Ovary (tissue), 3 donors: ENCODE data around the gene CDC42BPB.

Source experiments
- EP300 ChIP-seq: sonication (generic); formaldehyde crosslinking; IDR thresholded peaks from one replicate; pipeline ENCODE4 v1.6.1; 2017; ENCODE audit warnings: antibody characterized with exemption
- POLR2A ChIP-seq: fragments of 450-650 bp; IDR thresholded peaks from one replicate; pipeline ENCODE4 v1.6.1; 2017; ENCODE audit warnings: antibody characterized with exemption, mild to moderate bottlenecking, moderate library complexity
- TF ChIP-seq, protein P1 (sequence below), 3 donors: fragments of 450-650 bp in 2 of 3; fragments of 200-600 bp in 1 of 3; IDR thresholded peaks; one replicate each; pipeline versions ENCODE4 v1.5.1 to v1.8.0; 2016 to 2022; ENCODE audit warnings: antibody characterized with exemption in 3 of 3, mild to moderate bottlenecking in 1 of 3
- donor health status: DM: no; HTN: no; CAD: no.

DNA sequence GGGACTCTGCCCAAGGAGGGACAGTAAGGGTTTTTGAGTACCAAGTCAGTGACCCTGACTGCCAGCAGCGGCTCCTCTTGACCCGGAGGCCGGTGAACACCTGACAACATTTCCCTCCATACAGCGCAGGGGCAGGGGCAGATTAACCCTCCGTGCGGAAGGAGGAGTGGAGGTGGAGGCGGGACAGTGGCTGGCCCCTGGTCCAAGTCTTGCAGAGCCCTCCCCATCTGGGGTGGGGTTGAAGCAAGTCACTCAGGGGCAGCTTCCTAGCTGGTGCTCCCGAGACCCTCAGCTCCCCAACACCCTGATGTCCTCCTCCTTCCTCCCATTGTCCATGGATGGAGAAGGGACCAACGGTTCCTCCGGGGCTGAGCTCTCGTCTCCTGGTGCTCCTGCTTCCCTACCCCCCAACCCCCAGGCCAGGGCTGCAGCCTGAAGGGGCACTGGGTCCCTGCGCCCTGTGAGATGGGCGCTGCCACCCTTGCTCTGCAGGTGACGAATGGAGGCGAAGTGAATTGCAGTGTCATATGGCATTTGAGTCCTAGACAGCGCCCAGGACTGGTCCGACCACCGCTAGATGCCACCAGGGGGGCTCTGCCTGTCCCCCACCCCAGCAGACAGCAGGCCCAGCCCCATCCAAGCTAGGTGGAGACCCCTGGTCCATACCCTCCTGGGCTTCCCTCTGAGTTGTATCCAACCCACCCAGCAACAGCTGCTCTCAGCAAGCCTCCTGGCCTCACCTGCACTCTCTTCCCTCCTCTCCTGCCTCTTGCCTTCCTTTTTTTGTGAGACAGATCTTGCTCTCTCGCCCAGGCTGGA is 141.8 kb downstream of the CDC42BPB start:
- TF ChIP-seq, protein P1, sequence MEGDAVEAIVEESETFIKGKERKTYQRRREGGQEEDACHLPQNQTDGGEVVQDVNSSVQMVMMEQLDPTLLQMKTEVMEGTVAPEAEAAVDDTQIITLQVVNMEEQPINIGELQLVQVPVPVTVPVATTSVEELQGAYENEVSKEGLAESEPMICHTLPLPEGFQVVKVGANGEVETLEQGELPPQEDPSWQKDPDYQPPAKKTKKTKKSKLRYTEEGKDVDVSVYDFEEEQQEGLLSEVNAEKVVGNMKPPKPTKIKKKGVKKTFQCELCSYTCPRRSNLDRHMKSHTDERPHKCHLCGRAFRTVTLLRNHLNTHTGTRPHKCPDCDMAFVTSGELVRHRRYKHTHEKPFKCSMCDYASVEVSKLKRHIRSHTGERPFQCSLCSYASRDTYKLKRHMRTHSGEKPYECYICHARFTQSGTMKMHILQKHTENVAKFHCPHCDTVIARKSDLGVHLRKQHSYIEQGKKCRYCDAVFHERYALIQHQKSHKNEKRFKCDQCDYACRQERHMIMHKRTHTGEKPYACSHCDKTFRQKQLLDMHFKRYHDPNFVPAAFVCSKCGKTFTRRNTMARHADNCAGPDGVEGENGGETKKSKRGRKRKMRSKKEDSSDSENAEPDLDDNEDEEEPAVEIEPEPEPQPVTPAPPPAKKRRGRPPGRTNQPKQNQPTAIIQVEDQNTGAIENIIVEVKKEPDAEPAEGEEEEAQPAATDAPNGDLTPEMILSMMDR (IDR thresholded peaks at IDR 0.05), result no peak
- TF ChIP-seq POLR2A (no peak), EP300 (no peak)
